Measurements from ENCODE around the gene HOXC4.
A peak's percentile ranks its signal among the peaks of the same experiment; 100 is the strongest.

HOXC4 gene

GRCh38 chr12:54053751-54054741 is at the start of gene HOXC4:
Gene HOXC4, plus strand, starts transcription at chr12:54053835. Its CDS starts 88 bp downstream, at chr12:54053923.
- DNase-seq, result peak; percentile 52

DNA sequence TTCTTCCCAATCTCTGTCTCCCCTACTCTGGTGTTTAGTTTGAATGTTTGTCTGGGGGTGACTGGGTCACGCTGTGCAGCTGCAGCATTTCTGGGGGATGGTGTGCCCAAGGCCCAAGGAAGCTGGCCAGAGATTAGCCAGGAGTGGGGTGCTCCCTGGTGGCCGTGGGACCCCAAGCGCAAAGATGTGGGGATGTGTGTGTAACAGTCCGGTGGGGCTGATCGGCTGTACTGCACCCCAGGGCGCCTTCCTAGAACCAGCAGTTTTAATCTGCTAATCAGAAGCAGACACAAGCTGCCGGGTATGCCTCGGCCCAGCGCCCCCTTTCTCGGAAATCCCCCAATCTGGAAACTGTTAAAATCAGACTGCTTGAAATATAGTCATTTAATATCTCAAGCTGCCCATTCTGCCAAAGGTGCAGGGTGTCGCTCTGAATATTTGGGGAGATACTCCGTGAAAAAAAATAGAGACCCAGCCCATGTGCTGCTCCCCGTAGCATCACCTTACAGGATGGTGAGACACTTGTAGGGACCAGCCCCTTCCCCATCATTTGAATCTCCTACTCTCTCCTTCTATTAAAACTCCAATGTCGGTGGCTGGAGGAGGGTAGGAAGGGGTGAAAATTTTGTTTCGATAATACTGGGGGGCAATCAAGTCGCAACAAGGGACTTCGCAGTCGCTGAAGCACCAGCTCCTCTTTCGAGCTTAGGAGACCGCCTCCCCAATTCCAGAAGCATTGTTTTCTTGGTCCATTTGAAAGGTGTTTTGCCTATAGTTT is 49.4 kb upstream of the HOXC4 start:
- DNase-seq, result no peak

- DNase-seq, result no peak
Measured at GRCh38 chr12:54004841-54005530, 48.6 kb upstream of the HOXC4 start.

DNA sequence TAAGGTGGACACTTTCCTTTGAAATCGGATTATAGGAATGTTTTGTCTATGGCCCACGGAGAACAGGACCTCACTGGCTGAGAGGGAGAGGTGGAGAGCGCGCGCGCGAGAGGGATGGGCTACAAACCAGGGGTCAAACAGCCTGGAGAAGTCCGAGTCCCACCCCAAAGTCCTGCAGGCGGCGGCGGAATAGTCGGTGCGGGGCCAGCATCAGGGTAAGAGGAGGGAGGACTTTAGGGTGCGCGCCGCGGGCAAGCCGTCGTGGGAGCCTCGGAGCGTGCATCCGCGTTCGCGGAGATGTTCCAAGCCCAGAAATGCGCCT is 48.1 kb upstream of the HOXC4 start:
- no peak for DNase-seq

DNA sequence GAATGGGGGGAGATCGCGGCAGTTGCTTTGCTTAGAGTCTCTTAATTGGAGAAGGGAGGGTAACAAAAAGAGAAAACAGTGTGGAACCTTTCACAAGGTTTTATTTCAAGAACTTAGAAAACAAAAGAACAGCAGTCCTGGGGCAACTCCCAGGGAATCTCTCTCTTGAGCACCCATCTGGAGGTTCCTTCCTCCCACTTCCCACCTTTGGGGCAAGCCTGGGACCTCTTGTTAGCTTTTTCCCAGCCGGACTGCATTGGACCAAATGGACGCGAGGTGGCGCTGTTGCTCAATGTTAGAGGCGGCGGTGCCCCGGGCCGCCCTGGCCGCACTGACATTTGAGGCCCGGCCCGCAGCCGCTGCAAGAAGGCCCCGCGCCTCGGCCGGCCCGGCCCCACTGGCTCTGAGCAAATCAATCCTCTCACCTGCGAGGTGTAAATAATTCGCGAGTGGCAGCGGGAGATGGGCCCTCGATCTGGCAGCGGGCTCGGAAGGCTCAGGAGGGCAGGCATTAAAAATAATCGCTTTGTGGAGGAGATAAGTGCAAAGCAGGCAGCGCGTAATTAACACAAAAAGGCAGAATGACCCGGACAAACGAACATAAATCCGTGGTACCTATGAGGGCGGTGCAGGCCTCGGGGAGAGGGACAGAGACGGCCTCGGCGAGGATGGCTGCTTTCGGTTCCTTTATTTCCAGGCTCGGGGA is 47.6 kb upstream of the HOXC4 start:
- peak; percentile 93 for DNase-seq

DNA sequence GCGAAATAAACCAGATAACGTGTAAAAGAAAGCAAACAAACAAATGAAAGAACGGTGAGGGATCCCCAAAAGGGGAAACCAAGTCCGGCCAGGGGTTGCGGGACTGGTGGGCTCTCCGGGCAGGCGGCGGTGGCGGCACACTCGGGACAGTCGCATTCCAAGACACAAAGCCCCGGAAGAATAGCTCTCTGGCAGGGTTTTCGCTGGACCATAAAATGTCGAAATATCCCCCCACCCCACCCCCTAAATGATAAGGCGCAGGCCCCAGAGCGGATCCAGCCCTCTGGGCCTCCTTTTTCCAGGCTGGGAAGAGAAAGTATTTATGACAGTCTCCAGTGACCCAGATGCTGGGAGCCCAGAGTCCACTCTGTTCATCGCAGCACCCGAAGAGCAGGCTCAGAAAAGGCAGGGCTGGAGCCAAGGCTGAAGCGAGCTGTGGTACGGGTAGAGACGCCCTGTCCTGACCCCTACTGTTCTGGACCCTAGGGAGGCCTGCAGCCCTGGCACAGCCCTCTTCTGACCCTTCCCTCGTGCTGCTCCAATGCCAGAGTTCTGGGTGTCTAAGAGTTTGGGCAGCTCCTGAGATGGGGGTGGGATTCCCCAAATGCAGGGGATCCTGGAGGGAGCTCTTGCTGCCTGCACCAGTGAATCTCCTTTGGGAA is 46.9 kb upstream of the HOXC4 start:
- no peak for DNase-seq

GRCh38 chr12:54007538-54008259 is 45.9 kb upstream of the HOXC4 start:
- no peak for DNase-seq

DNA sequence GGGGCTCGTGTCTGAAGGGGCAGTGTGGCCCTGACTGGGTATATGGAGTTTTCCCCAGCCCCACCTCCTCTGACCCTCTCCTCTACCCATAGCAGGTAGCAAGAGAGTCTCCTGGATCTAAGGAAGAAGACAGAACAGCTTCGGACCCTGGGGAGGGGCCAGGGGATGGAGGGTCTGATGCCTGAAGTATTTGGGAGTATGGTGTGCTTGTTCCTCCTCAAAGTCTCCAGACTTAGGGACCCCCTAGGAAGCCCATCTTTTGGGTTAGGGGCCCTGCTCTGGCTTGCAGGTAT is 45.4 kb upstream of the HOXC4 start:
- DNase-seq, result no peak

- DNase-seq, result no peak
Measured at GRCh38 chr12:54009171-54010052, 44.2 kb upstream of the HOXC4 start.

DNA sequence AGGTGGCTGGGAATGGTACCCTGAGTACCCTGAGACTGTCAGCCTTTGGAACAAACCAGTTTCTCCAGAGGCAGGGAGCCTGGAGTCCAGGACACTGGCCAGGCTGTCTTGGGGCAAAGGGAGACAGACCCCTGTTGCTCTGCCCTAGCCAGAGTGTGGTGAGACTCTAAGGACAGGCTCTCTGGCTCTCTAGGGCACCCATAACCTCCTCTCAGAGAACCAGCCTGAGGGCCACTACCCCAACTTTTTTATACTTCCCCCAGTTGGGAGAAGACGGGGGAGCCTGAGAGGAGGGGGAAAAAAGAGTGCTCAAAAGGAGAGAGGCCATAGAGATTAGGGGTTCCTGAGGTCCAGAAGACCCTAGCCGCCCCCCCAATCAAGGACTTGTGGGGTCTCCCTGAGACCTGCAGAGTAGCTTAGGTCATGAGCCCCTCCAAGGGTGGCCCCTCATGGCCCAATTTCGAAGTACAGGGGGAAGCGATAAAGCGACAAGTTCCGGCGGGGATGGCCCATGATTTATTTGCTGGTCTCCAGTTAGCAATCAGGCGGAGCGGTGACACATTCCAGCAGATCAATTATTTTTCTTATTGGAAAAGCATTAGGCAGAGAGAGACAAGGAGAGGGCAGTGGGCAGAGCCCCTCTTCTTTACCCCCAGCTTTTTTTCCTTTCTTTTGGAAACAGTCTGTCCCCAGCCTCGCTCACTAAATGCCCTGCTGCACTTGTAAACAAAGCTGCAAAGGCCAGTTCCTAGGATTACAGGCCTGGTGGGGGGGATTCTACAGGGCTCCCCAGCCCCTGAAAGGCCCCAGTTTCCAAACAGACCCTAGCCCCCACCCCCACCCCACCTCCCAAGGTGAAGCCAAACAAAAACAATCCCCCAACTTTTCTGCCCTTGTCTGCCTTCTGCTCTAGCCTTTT is 43.3 kb upstream of the HOXC4 start:
- no peak for DNase-seq

DNA sequence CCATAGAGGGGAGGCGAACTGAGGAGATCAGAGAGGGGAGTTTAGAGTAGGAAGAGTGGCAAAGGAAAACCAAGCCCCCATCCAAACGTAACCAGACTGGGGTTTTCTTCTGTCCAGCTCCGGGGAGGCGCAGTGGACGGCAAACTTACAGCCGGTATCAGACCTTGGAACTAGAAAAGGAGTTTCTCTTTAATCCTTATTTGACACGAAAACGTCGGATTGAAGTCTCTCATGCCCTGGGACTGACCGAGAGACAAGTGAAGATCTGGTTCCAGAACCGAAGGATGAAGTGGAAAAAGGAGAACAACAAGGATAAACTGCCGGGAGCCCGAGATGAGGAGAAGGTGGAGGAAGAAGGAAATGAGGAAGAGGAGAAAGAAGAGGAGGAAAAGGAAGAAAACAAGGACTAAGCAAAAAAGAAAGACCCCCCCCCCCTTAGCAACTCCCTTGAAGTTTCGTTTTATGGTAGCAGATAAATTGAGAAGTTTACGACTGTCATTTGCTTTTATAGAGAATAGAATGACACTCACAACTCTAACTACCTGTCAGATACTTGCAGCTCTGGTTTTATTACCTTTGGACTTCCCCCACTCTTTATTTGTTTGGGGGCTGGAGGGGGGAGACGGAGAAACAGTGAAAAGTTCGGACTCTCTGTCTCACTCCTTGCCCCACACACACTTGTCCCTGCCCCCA is 42.5 kb upstream of the HOXC4 start:
- no peak for DNase-seq

DNA sequence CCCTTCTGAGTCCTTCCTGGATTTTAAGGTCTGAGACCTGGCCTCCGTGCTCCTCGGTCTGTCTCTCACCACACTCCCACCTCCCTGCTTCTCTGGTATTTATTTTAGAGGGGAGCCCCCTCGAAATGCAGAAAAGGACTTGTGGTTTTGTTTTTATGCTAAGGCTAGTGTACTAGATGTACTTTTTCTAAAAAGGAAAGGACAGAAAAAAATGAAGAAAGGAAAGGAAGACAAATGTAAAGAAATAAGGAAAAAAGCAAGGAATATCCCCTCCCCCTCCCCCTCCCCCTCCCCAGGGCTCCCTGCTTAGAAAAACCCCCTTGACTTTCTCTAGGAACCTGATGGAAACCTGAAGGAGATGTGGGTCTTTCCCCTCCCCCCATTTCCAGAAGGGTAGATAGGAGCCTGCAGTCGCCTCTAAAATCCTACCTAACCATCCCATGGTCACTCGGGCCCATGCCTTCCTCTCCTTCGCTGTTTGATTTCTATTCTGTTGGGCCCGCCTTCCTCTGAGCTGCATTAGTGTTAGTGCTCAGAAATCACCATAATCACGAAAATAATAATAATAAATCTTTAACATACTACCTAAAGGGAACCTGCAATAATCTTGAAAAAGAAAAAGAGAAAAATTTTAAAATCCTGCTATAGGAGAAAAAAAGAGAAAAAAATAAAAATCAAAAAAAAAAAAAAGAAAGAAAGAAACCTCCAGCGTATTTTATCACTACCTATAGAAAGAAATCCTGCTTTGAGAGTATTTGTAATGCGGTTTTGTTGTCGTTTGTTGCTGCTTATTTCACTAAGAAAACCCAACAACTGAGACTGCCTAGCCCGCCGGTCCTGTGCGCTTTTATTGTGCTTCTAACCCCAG is 41.7 kb upstream of the HOXC4 start:
- DNase-seq, result no peak

DNA sequence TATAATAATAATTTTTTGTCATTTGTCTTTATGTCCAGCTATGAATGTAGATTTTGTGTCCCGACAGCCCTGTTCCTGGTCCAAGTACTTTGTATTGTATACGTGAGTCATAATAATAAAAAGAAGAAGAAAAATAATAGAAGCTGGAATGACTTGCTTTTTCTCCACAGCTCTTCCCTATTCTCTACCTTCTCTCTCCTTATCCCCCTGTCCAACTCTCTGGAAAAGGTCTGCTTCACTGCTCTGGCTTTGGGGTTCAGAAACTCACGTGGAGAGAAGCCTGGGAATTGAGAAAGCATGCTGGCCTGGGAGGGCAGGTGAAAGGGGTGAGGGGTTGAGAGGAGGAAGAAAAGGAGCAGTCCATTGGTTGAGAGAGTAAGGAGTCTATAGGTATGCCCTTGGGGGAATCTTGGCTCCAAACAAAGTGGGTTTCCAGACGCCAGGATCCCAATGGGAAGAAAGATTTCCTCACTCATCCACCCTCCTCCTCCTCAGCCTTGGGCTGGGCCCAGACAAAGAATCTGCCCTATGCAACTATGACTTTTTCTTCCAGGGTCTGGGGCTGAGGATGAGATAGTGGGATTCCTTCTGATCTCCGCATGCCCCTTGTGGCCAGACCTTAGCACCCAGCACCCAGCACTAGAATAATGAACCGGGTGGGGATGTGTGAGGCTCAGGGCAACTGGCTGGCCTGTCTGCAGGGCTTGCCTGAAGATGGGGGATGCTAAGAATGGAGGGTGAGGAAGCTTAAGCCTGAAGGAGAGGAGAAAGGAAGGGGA is 40.8 kb upstream of the HOXC4 start:
- DNase-seq, result no peak

DNA sequence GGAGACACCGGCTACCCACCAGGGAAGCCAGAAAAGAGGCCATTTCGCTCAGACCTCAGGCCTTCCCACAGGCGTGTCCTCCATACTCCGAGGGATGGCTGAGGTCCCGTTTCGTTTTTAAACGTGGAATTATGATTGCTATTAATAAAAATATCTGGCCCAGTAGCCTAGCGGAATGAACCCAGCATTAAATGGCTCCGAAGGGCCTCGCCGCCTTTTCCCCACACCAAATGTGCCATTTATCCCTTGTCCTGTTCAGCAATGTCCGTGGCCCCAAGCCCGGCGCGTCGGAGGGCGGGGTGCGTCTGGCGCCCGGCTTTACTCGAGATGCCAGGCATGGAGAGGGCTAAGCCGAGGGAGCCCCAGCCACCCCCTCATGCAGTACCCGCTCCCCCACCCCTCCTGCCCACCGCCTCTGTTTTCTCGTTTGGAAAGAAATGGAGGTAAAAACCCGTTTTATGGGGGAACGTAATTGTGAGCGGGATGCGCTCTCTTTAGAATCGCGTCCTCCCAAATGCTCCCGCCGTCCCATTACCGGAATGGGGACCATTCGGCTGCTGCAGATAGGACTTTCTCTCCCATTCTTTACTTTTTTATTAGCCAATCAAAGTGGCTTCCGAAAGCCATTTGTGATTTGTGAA is 39.1 kb upstream of the HOXC4 start:
- no peak for DNase-seq

DNA sequence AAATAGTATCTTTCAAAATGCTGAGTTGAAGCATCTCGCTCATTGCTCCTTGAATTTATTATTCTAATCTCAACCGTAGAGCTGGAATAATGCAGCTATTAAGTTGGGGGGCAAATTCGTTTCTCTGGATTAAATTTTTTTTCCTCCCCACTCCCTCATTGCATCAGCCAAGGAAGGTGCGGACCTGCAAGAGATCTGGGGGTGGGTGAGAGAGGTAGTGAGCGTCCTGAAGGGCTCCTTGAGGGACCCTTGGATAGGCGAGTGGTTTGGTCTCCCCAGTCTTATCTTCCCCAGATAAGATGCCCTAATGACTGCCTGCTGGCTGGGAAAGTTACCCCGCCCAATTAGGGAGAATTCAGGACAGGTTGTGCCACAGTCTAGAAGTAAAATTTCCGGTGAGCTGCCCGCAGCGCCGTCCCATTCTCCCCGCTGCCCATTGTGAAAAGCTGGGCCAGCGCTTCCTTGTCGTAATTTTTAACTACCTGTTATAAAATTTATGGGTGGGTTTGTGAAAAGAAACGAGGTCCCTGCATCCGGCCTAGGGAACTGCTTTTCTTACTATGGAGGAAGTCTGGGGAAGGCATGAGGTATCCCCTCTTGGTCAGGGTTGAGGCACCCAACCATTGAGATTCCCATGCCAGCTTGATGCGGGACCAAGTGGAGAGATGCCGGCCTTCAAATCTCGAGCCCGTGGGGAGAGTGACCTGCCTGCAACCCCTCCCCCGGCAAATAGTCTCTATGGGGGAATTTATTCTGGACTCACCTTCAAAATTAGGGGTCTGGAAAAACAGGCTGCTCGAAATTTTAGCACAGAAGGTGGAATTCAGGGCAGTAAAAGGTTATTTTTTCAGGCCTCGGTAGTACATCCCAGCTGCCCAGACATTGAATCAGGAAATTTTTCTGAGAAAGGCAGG is 38.4 kb upstream of the HOXC4 start:
- no peak for DNase-seq
